ENCODE data around the gene KDM4B.

GRCh38 chr19:4980838-4981680, 12.1 kb downstream of the KDM4B start:
- no peak for TF ChIP-seq POLR2A (IDR thresholded peaks at IDR 0.05; ENCODE audit: low read length)
- no peak for TF ChIP-seq GATA1 (IDR thresholded peaks at IDR 0.05; ENCODE audit: low read depth, low read length)
